BE2C (cell line): ENCODE data around the gene OSBPL5.

Experiments
- DNase-seq: peaks from one replicate; pipeline ENCODE4 v3.0.0-alpha.2; 2020
- H3K27me3 ChIP-seq: fragments of 250-450 bp; sonication (Bioruptor Pico); 2 replicates; pipeline ENCODE4 v1.5.1; 2020; ENCODE audit warnings: mild to moderate bottlenecking
- H3K36me3 ChIP-seq: fragments of 250-450 bp; sonication (Bioruptor Pico); 2 replicates; pipeline ENCODE4 v1.5.1; 2020; ENCODE audit warnings: mild to moderate bottlenecking
- H3K4me1 ChIP-seq: fragments of 250-450 bp; sonication (Bioruptor Pico); 2 replicates; pipeline ENCODE4 v1.5.1; 2020
- H3K4me3 ChIP-seq: 2 replicates; pipeline ENCODE4 v1.5.1; 2011; ENCODE audit warnings: low read depth, low read length
- H3K9me3 ChIP-seq: fragments of 250-450 bp; sonication (Bioruptor Pico); 2 replicates; pipeline ENCODE4 v1.5.1; 2020
- CTCF ChIP-seq: IDR thresholded peaks from 2 replicates; pipeline ENCODE4 v1.5.1; 2012; ENCODE audit warnings: mild to moderate bottlenecking, low read depth, low read length

OSBPL5 gene

GRCh38 chr11:3175194-3175593 is 10.1 kb upstream of the OSBPL5 start:
- TF ChIP-seq CTCF, result no peak
- Histone ChIP-seq H3K4me3 (no peak overlapping the region), H3K9me3 (no peaks in the 10 kb centered on the region), H3K4me1 (no peaks in the 10 kb centered on the region), H3K27me3 (no peaks in the 10 kb centered on the region), H3K36me3 (no peaks in the 10 kb centered on the region)
- no peak for DNase-seq

GRCh38 chr11:3174387-3174786 is 9.3 kb upstream of the OSBPL5 start:
- H3K4me1 ChIP-seq, result no peaks in the 10 kb centered on the region
- TF ChIP-seq CTCF, result no peak
- DNase-seq, result no peak
- H3K27me3 ChIP-seq, result no peaks in the 10 kb centered on the region
- H3K9me3 ChIP-seq, result no peaks in the 10 kb centered on the region
- H3K36me3 ChIP-seq, result no peaks in the 10 kb centered on the region
- no peak overlapping the region for H3K4me3 ChIP-seq

GRCh38 chr11:3173795-3174194 is 8.7 kb upstream of the OSBPL5 start:
- H3K36me3 ChIP-seq, result no peaks in the 10 kb centered on the region
- H3K9me3 ChIP-seq, result no peaks in the 10 kb centered on the region
- DNase-seq, result no peak
- H3K27me3 ChIP-seq, result no peaks in the 10 kb centered on the region
- H3K4me3 ChIP-seq, result no peak overlapping the region
- no peaks in the 10 kb centered on the region for H3K4me1 ChIP-seq
- TF ChIP-seq CTCF, result no peak

- Histone ChIP-seq H3K27me3 (no peaks in the 10 kb centered on the region), H3K36me3 (no peaks in the 10 kb centered on the region), H3K4me3 (no peak overlapping the region), H3K9me3 (no peaks in the 10 kb centered on the region), H3K4me1 (no peaks in the 10 kb centered on the region)
- TF ChIP-seq CTCF, result no peak
- no peak for DNase-seq
Observed at GRCh38 chr11:3171931-3172560, 6.9 kb upstream of the OSBPL5 start.

- DNase-seq, result no peak
- H3K4me1 ChIP-seq, result no peaks in the 10 kb centered on the region
- no peaks in the 10 kb centered on the region for H3K27me3 ChIP-seq
- TF ChIP-seq CTCF, result no peak
- no peaks in the 10 kb centered on the region for H3K36me3 ChIP-seq
- H3K9me3 ChIP-seq, result no peaks in the 10 kb centered on the region
- no peak overlapping the region for H3K4me3 ChIP-seq
Observed at GRCh38 chr11:3170756-3171650, 5.9 kb upstream of the OSBPL5 start.

GRCh38 chr11:3170044-3170755 is 5.1 kb upstream of the OSBPL5 start:
- no peaks in the 10 kb centered on the region for H3K36me3 ChIP-seq
- H3K9me3 ChIP-seq, result no peaks in the 10 kb centered on the region
- no peak for TF ChIP-seq CTCF
- no peaks in the 10 kb centered on the region for H3K27me3 ChIP-seq
- H3K4me1 ChIP-seq, result no peaks in the 10 kb centered on the region
- DNase-seq, result no peak
- H3K4me3 ChIP-seq, result no peak overlapping the region
